CD14-positive monocyte (primary cell): ENCODE data around the gene PAQR9. TPM values are rescaled to one million over a fixed set of nuclear protein-coding genes. Genes with fewer than 3 reads are reported as not detected.

Source experiments
- DNase-seq, 3 donors: peaks; one replicate each; pipeline ENCODE4 v3.0.0-alpha.2; 2011 to 2022
- H2AFZ ChIP-seq: 2 replicates; pipeline ENCODE4 v1.6.0; 2012; ENCODE audit warnings: mild to moderate bottlenecking, low read depth, low read length, inconsistent platforms; ENCODE audit not compliant: insufficient read depth, poor library complexity, severe bottlenecking
- H3K27ac ChIP-seq, 2 donors: 1 replicate in 1 of 2; 2 replicates in 1 of 2; pipeline ENCODE4 v1.5.1; 2012 to 2013; ENCODE audit warnings: low read length in 2 of 2, control low read depth in 1 of 2, inconsistent platforms in 1 of 2, low read depth in 1 of 2, mild to moderate bottlenecking in 1 of 2
- H3K27me3 ChIP-seq, 2 donors: one replicate each; pipeline versions ENCODE4 v1.6.0 to v1.6.1; 2011 to 2013; ENCODE audit warnings: low read length in 2 of 2; ENCODE audit not compliant: control insufficient read depth in 2 of 2, insufficient read depth in 2 of 2
- H3K36me3 ChIP-seq, 2 donors: replicated peaks in 1 of 2; 1 replicate in 1 of 2; 2 replicates in 1 of 2; pipeline versions ENCODE4 v1.5.1 to v1.6.1; 2012 to 2013; ENCODE audit warnings: low read length in 2 of 2, control low read depth in 1 of 2, inconsistent platforms in 1 of 2, mild to moderate bottlenecking in 1 of 2; ENCODE audit not compliant: insufficient read depth in 2 of 2, control insufficient read depth in 1 of 2
- H3K4me1 ChIP-seq, 2 donors: 1 replicate in 1 of 2; 2 replicates in 1 of 2; pipeline versions ENCODE4 v1.5.1 to v1.6.1; 2012 to 2013; ENCODE audit warnings: low read length in 2 of 2, control low read depth in 1 of 2, inconsistent platforms in 1 of 2, mild to moderate bottlenecking in 1 of 2, moderate library complexity in 1 of 2; ENCODE audit not compliant: insufficient read depth in 2 of 2, control insufficient read depth in 1 of 2
- H3K4me2 ChIP-seq: replicated peaks from 2 replicates; pipeline ENCODE3; 2012; ENCODE audit warnings: low read length, moderate library complexity, mild to moderate bottlenecking; ENCODE audit not compliant: poor library complexity, severe bottlenecking; ENCODE audit errors: extremely low read depth
- H3K4me3 ChIP-seq, 3 experiments: fragments of 200-600 bp in 1 of 3; sonication (generic) in 1 of 3; replicated peaks in 1 of 3; 1 replicate in 2 of 3; 2 replicates in 1 of 3; pipeline ENCODE4 v1.5.1; 2011 to 2013; ENCODE audit warnings: low read length in 3 of 3, mild to moderate bottlenecking in 3 of 3, control low read depth in 2 of 3, low read depth in 2 of 3, inconsistent platforms in 1 of 3, moderate library complexity in 1 of 3
- H3K79me2 ChIP-seq: 2 replicates; pipeline ENCODE4 v1.6.0; 2012; ENCODE audit warnings: mild to moderate bottlenecking, control low read depth, inconsistent platforms, low read length, moderate library complexity; ENCODE audit not compliant: insufficient read depth
- H3K9ac ChIP-seq: 2 replicates; pipeline ENCODE4 v1.6.0; 2017; ENCODE audit warnings: low read length, mild to moderate bottlenecking; ENCODE audit not compliant: insufficient read depth, poor library complexity, severe bottlenecking
- H3K9me3 ChIP-seq, 2 donors: replicated peaks in 1 of 2; 1 replicate in 1 of 2; 2 replicates in 1 of 2; pipeline versions ENCODE4 v1.5.1 to v1.6.1; 2012 to 2013; ENCODE audit warnings: low read length in 2 of 2, control low read depth in 1 of 2; ENCODE audit not compliant: control insufficient read depth in 1 of 2, insufficient read depth in 1 of 2
- H4K20me1 ChIP-seq: 2 replicates; pipeline ENCODE4 v1.6.0; 2012; ENCODE audit warnings: mild to moderate bottlenecking, low read length, control low read depth, moderate library complexity; ENCODE audit not compliant: insufficient read depth
- H3K27ac Mint-ChIP-seq, 7 donors: one replicate each; pipeline ENCODE4 v1.8.0; 2020; ENCODE audit warnings: mild to moderate bottlenecking in 7 of 7, mixed read lengths in 7 of 7, moderate library complexity in 6 of 7, inconsistent platforms in 2 of 7
- H3K27me3 Mint-ChIP-seq, 3 donors: one replicate each; pipeline ENCODE4 v1.8.0; 2021 to 2022; ENCODE audit warnings: low read depth in 3 of 3, mild to moderate bottlenecking in 3 of 3, mixed read lengths in 3 of 3, moderate library complexity in 3 of 3, inconsistent platforms in 1 of 3
- H3K36me3 Mint-ChIP-seq, 2 donors: one replicate each; pipeline ENCODE4 v1.8.0; 2020; ENCODE audit warnings: mixed read lengths in 2 of 2, inconsistent platforms in 1 of 2, mild to moderate bottlenecking in 1 of 2
- H3K4me1 Mint-ChIP-seq: one replicate; pipeline ENCODE4 v1.8.0; 2020; ENCODE audit warnings: mild to moderate bottlenecking, mixed read lengths
- H3K4me3 Mint-ChIP-seq, 2 donors: one replicate each; pipeline ENCODE4 v1.8.0; 2020; ENCODE audit warnings: mild to moderate bottlenecking in 2 of 2, mixed read lengths in 2 of 2, moderate library complexity in 1 of 2
- H3K9me3 Mint-ChIP-seq, 7 donors: one replicate each; pipeline ENCODE4 v1.8.0; 2020 to 2022; ENCODE audit warnings: mixed read lengths in 7 of 7, mild to moderate bottlenecking in 6 of 7, moderate library complexity in 6 of 7, inconsistent platforms in 2 of 7
- CTCF ChIP-seq: fragments of 200-600 bp; IDR thresholded peaks from one replicate; pipeline ENCODE4 v1.8.0; 2022; ENCODE audit warnings: antibody characterized with exemption, mild to moderate bottlenecking
- WGBS: methylation state at CpG from one replicate; pipeline ENCODE4 v1.1.5; 2013; ENCODE audit warnings: missing lambda C conversion rate; ENCODE audit not compliant: insufficient coverage; 5-methylcytosine and 5-hydroxymethylcytosine counted together
- intact Hi-C, 2 donors: fragments of 100-400 bp; cut with micrococcal nuclease; formaldehyde crosslinking; loops; one replicate each; pipeline versions ENCODE4 v1.15.0 to v1.15.1; 2023
- polyA plus RNA-seq, 3 donors: library from polyadenylated mRNA; depleted of rRNA in 1 of 3; unstranded in 2 of 3; stranded (reverse) in 1 of 3; fragments of 300-500 nt in 2 of 3; fragments of >200 nt in 1 of 3; fragmentation: Illumina TruSeq in 2 of 3; gene quantifications; 1 replicate in 2 of 3; 2 replicates in 1 of 3; pipeline ENCODE4 v1.2.3, GENCODE V29; 2012 to 2021

Gene PAQR9
- polyA plus RNA-seq, 3 donors = not detected

DNA sequence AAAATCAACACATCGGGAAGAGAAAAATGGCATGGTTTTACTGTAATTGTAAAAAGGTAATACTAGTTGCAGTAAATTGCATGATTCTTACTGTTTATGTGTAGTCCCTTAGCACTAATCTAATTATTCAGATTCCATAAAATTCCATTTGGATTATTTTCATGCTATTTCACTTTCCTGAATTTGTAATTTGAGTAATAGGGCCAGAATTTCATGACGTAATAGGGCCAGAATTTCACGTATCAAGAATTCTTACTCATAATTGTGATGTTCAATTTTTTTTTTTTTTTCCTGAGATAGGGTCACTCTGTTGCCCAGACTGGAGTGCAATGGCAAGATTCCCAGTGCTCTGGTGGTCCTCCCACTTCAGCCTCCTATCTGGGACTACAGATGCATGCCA, 35.0 kb upstream of the PAQR9 start:
- H3K4me2 ChIP-seq = no peak overlapping the region
- H3K27me3 Mint-ChIP-seq = peaks cover 1 to 5% (median 3%) of the 10 kb centered on the region in 3 donors
- peaks cover 27% of the 10 kb centered on the region for H3K79me2 ChIP-seq
- no peak for DNase-seq
- no peak overlapping the region for H3K27ac ChIP-seq
- H3K27ac Mint-ChIP-seq = no peak overlapping the region
- no peak for TF ChIP-seq CTCF
- H3K4me3 Mint-ChIP-seq = no peak overlapping the region
- peaks cover 30 to 37% of the 10 kb centered on the region in 2 donors for H3K4me1 ChIP-seq
- intact Hi-C loops = loop anchor here in 1 of 2 donors (10.0 kb wide), 1 partner anchor 174 kb away; no protein-coding TSS in a partner anchor
- no peak overlapping the region for H3K9ac ChIP-seq
- no peaks in the 10 kb centered on the region for H3K9me3 Mint-ChIP-seq
- H2AFZ ChIP-seq = no peak overlapping the region
- H3K36me3 Mint-ChIP-seq = no peaks in the 10 kb centered on the region
- no peaks in the 10 kb centered on the region for H4K20me1 ChIP-seq
- H3K9me3 ChIP-seq = no peaks in the 10 kb centered on the region
- H3K36me3 ChIP-seq = no peaks in the 10 kb centered on the region
- H3K4me1 Mint-ChIP-seq = peaks cover 32% of the 10 kb centered on the region
- WGBS = no CpG with 5 or more reads among the region's 3 CpGs
- H3K27me3 ChIP-seq = no peaks in the 10 kb centered on the region
- no peak overlapping the region for H3K4me3 ChIP-seq

- no peaks in the 10 kb centered on the region for H3K36me3 ChIP-seq
- no peak for DNase-seq
- Mint-ChIP-seq H3K27ac (no peak overlapping the region), H3K27me3 (peaks cover 1 to 5% (median 3%) of the 10 kb centered on the region in 3 donors), H3K36me3 (no peaks in the 10 kb centered on the region), H3K9me3 (peaks cover 0 to 1% (median 0%) of the 10 kb centered on the region in 7 donors), H3K4me1 (peaks cover 28% of the 10 kb centered on the region), H3K4me3 (no peak overlapping the region)
- H3K9me3 ChIP-seq = no peaks in the 10 kb centered on the region
- H3K79me2 ChIP-seq = peaks cover 16% of the 10 kb centered on the region
- no peak overlapping the region for H3K4me3 ChIP-seq
- no peaks in the 10 kb centered on the region for H4K20me1 ChIP-seq
- no peak overlapping the region for H3K4me2 ChIP-seq
- no peaks in the 10 kb centered on the region for H3K27me3 ChIP-seq
- H3K27ac ChIP-seq = no peak overlapping the region
- TF ChIP-seq CTCF = no peak
- WGBS = no CpG with 5 or more reads among the region's 2 CpGs
- H3K4me1 ChIP-seq = peaks cover 29 to 32% of the 10 kb centered on the region in 2 donors
- no peak overlapping the region for H2AFZ ChIP-seq
- intact Hi-C loops = loop anchor here in 1 of 2 donors (10.0 kb wide), 1 partner anchor 173 kb away; no protein-coding TSS in a partner anchor
- no peak overlapping the region for H3K9ac ChIP-seq
These were observed 33.9 kb upstream of the PAQR9 start for GRCh38 chr3:142997330-142997729.
